Testis (tissue), 3 donors: ENCODE results near the gene GALNT9. TPM values are rescaled to one million over a fixed set of nuclear protein-coding genes. Genes with fewer than 3 reads are reported as not detected.

Experiments used
- DNase-seq: peaks from one replicate; pipeline ENCODE4 v3.0.0-alpha.2; 2019
- H3K27ac ChIP-seq, 2 donors: fragments of 200-600 bp; sonication (generic); one replicate each; pipeline ENCODE4 v1.5.1; 2019
- H3K27me3 ChIP-seq: fragments of 200-600 bp; sonication (generic); one replicate; pipeline ENCODE4 v1.5.1; 2019
- H3K36me3 ChIP-seq: fragments of 200-600 bp; sonication (generic); one replicate; pipeline ENCODE4 v1.5.1; 2017; ENCODE audit warnings: low read depth; ENCODE audit errors: missing control alignments
- H3K4me1 ChIP-seq: fragments of 200-600 bp; sonication (generic); one replicate; pipeline ENCODE4 v1.5.1; 2019
- H3K4me3 ChIP-seq, 2 donors: fragments of 200-600 bp; sonication (generic); one replicate each; pipeline ENCODE4 v1.5.1; 2017 to 2019
- H3K9me3 ChIP-seq: fragments of 200-600 bp; sonication (generic); one replicate; pipeline ENCODE4 v1.5.1; 2017
- POLR2A ChIP-seq: fragments of 450-650 bp; IDR thresholded peaks from one replicate; pipeline ENCODE4 v1.6.1; 2017; ENCODE audit warnings: antibody characterized with exemption, mild to moderate bottlenecking, moderate library complexity
- WGBS, 2 donors: methylation state at CpG; one replicate each; pipeline ENCODE4 v1.1.5; 2018; 5-methylcytosine and 5-hydroxymethylcytosine counted together
- intact Hi-C: fragments of 100-400 bp; cut with DNase I; formaldehyde crosslinking; loops from one replicate; pipeline ENCODE4 v1.15.1; 2023; ENCODE audit warnings: low total_unique reads
- polyA plus RNA-seq: library from polyadenylated mRNA; stranded (reverse); fragments of 350-450 nt; fragmentation: Illumina TruSeq; extraction: RNeasy Lipid Tissue Mini Kit (QIAGEN cat#74804); gene quantifications from one replicate; pipeline ENCODE4 v1.2.3, GENCODE V29; 2014; ENCODE audit warnings: low read depth, low replicate concordance; ENCODE audit not compliant: insufficient read depth
- total RNA-seq, 2 donors: library from RNA; depleted of rRNA; stranded (reverse); fragments of >200 nt; gene quantifications; one replicate each; pipeline ENCODE4 v1.2.3, GENCODE V29; 2016
- TF ChIP-seq, protein P1 (sequence below), 3 experiments: fragments of 450-650 bp in 2 of 3; fragments of 200-600 bp in 1 of 3; sonication (generic) in 1 of 3; IDR thresholded peaks; one replicate each; pipeline ENCODE4 v1.5.1; 2016 to 2019; ENCODE audit warnings: antibody characterized with exemption in 3 of 3, mild to moderate bottlenecking in 2 of 3, moderate library complexity in 1 of 3

Gene GALNT9
- total and polyA plus RNA-seq, 3 donors from 2014 or later = 1.1 to 1.5 (median 1.3) TPM

DNA sequence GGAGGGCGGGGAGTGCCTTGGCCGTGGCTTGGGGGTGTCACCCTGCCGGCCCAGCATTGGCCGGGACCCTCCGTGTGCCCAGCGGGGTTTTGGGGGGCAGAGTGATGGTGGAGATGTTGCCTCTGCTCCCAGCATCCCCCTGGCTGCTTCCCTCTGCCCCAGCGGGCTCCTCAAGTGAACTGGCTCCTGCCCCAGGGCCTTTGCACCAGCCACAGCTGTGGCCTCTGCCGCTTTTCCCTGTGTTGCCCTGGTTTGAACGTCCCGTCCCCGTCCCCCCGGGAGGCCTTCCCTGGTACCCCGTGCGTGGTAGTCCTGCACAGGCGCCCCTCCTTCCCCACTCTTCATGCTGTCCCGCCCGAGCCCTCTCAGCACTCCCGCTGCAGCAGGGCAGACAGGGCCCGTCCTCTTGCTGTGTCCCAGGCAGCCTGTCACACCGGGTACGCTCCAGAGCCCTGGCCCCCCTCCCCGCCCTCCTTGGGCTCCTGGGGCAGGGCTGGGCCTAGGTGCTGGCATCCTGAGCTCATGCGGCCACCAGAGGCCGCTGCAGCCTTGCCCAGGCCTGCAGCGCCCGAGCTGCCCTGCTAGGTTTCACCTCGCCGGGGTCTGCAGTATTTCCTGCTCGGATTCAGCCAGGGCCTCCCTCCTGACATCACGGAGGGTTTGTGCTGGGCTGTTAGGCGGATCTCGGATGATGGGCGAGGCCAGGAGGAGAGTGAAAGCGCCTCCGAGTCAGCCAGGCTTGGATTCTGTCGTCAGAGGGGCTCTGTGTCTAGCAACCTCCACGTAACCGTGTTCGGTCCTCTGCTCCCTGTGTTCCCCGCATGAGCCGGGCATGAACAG lies 175.7 kb downstream of the GALNT9 start:
- Histone ChIP-seq H3K36me3 (no peaks in the 10 kb centered on the region), H3K27me3 (no peaks in the 10 kb centered on the region), H3K27ac (no peak overlapping the region), H3K4me1 (no peaks in the 10 kb centered on the region), H3K4me3 (no peak overlapping the region), H3K9me3 (no peaks in the 10 kb centered on the region)
- peak; percentile 69 for DNase-seq
- 39 to 49% methylated on average over 25 to 40 of the region's 41 CpGs for WGBS, 2 donors
- intact Hi-C loops = loop anchor here (10.0 kb wide), 1 partner anchor 261 kb away; no protein-coding TSS in a partner anchor
- TF ChIP-seq, protein P1, sequence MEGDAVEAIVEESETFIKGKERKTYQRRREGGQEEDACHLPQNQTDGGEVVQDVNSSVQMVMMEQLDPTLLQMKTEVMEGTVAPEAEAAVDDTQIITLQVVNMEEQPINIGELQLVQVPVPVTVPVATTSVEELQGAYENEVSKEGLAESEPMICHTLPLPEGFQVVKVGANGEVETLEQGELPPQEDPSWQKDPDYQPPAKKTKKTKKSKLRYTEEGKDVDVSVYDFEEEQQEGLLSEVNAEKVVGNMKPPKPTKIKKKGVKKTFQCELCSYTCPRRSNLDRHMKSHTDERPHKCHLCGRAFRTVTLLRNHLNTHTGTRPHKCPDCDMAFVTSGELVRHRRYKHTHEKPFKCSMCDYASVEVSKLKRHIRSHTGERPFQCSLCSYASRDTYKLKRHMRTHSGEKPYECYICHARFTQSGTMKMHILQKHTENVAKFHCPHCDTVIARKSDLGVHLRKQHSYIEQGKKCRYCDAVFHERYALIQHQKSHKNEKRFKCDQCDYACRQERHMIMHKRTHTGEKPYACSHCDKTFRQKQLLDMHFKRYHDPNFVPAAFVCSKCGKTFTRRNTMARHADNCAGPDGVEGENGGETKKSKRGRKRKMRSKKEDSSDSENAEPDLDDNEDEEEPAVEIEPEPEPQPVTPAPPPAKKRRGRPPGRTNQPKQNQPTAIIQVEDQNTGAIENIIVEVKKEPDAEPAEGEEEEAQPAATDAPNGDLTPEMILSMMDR (IDR thresholded peaks at IDR 0.05) = peak; percentile 71 to 80 (median 74)
- no peak for TF ChIP-seq POLR2A

- Histone ChIP-seq H3K4me3 (no peak overlapping the region), H3K27me3 (no peaks in the 10 kb centered on the region), H3K9me3 (no peaks in the 10 kb centered on the region), H3K36me3 (no peaks in the 10 kb centered on the region), H3K27ac (no peak overlapping the region), H3K4me1 (no peaks in the 10 kb centered on the region)
- 87 to 93% methylated on average over 20 of the region's 20 CpGs for WGBS, 2 donors
- intact Hi-C loops = loop anchor here (10.0 kb wide), 1 partner anchor 262 kb away; no protein-coding TSS in a partner anchor
- no peak for DNase-seq
- TF ChIP-seq, protein P1 (IDR thresholded peaks at IDR 0.05) = no peak
- TF ChIP-seq POLR2A = no peak
These were observed 176.4 kb downstream of the GALNT9 start for GRCh38 chr12:132152953-132153352.

DNA sequence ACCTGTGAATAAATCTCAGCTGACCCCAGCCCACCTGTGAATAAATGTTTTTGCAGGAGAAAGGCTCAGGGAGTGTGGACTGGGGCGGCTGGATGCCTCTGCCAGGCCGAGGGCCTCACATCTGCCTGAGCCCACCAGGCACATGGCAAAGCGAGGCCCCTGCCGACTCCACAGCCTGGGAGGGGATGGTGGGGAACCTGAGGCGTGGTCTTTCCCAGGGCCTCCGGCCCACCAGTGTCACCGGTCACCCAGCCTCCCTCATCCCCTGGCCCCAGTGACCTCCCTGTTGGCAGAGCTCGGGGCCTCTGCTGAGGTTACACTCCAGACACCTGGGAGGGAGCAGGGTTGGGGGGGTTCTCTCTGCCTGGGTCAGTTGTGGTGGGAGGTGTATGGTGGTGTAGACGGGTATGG lies 177.0 kb downstream of the GALNT9 start:
- Histone ChIP-seq H3K4me3 (no peak overlapping the region), H3K4me1 (no peaks in the 10 kb centered on the region), H3K36me3 (no peaks in the 10 kb centered on the region), H3K27ac (no peak overlapping the region), H3K9me3 (no peaks in the 10 kb centered on the region), H3K27me3 (no peaks in the 10 kb centered on the region)
- WGBS, 2 donors = 91% methylated on average over 4 to 9 of the region's 9 CpGs
- TF ChIP-seq, protein P1 (IDR thresholded peaks at IDR 0.05) = no peak
- no peak for TF ChIP-seq POLR2A
- no peak for DNase-seq
- intact Hi-C loops = loop anchor here (10.0 kb wide), 1 partner anchor 262 kb away; no protein-coding TSS in a partner anchor

GRCh38 chr12:132151766-132152410 lies 177.5 kb downstream of the GALNT9 start:
- no peak for TF ChIP-seq POLR2A
- TF ChIP-seq, protein P1 (IDR thresholded peaks at IDR 0.05) = no peak
- H3K4me1 ChIP-seq = no peaks in the 10 kb centered on the region
- no peak for DNase-seq
- no peaks in the 10 kb centered on the region for H3K36me3 ChIP-seq
- intact Hi-C loops = loop anchor here (10.0 kb wide), 1 partner anchor 263 kb away; no protein-coding TSS in a partner anchor
- no peak overlapping the region for H3K27ac ChIP-seq
- H3K27me3 ChIP-seq = no peaks in the 10 kb centered on the region
- H3K9me3 ChIP-seq = no peaks in the 10 kb centered on the region
- no peak overlapping the region for H3K4me3 ChIP-seq
- 76 to 93% methylated on average over 5 to 31 of the region's 32 CpGs for WGBS, 2 donors
